GM12892 (cell line): ENCODE data around the gene SCT.
"Not testable (repeated sequence)": the region's sequence is repeated elsewhere in the genome, so short reads cannot be mapped to it uniquely, and the experiment has no call there.

Experiments
- POLR2A ChIP-seq: IDR thresholded peaks from 2 replicates; pipeline ENCODE4 v1.6.1; 2011; ENCODE audit warnings: low read depth, low read length, control low read depth
- POLR2AphosphoS5 ChIP-seq: IDR thresholded peaks from 2 replicates; pipeline ENCODE4 v1.6.1; 2011; ENCODE audit warnings: low read depth, low read length, control low read depth

DNA sequence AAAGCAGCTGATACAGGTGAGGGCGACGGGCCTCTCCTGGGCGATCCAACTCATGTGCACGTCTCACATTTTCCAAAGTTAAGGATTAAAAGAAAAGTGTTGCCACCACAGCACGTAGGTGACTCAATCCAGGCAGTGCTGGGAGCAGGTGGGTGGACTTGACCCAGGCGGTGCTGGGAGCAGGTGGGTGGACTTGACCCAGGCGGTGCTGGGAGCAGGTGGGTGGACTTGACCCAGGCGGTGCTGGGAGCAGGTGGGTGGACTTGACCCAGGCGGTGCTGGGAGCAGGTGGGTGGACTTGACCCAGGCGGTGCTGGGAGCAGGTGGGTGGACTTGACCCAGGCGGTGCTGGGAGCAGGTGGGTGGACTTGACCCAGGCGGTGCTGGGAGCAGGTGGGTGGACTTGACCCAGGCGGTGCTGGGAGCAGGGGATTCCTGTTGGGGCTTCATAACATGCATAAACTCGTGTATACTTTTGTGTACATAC lies 20.7 kb upstream of the SCT start:
- not testable (repeated sequence) for TF ChIP-seq POLR2A, POLR2AphosphoS5
